ENCODE results near the gene CNDP1. TPM values are rescaled to one million over a fixed set of nuclear protein-coding genes. Genes with fewer than 3 reads are reported as not detected.
A peak's percentile ranks its signal among the peaks of the same experiment; 100 is the strongest.

The CNDP1 gene
- polyA plus RNA-seq, 1 experiment = not detected

- peak overlapping the region; percentile 85 for H3K4me3 ChIP-seq (ENCODE audit: low read depth, low read length)
- no peaks in the 10 kb centered on the region for H3K36me3 ChIP-seq (ENCODE audit: control insufficient read depth, insufficient read depth, low read length)
- peaks cover 8% of the 10 kb centered on the region for H3K27me3 ChIP-seq (ENCODE audit: control insufficient read depth, insufficient read depth, low read length)
- POLR2A ChIA-PET = interaction anchor here (0.6 to 0.7 kb wide), 2 partner anchors 155 to 1769 kb away, joined by 3 read pairs; no protein-coding TSS in a partner anchor
- CTCF ChIA-PET = interaction anchor here (0.8 kb wide), 1 partner anchor 53 kb away, joined by 6 read pairs; no protein-coding TSS in a partner anchor
- peak; percentile 26; the same call in 1 of the 2 replicates for TF ChIP-seq CTCF (IDR thresholded peaks at IDR 0.05; ENCODE audit: insufficient read depth, low read depth, low read length)
- no peak for DNase-seq (ENCODE audit: low read depth)
Measured at GRCh38 chr18:74496508-74497323, 37.6 kb upstream of the CNDP1 start.

- H3K36me3 ChIP-seq (ENCODE audit: control insufficient read depth, insufficient read depth, low read length) = no peaks in the 10 kb centered on the region; the same call in 1 of the 2 replicates
- DNase-seq (ENCODE audit: low read depth) = no peak
- peaks cover 7% of the 10 kb centered on the region for H3K27me3 ChIP-seq (ENCODE audit: control insufficient read depth, insufficient read depth, low read length)
- ChIA-PET CTCF (interaction anchor here (1.5 kb wide), 1 partner anchor 144 kb away, joined by 6 read pairs; no protein-coding TSS in a partner anchor), POLR2A (no interaction called here)
- TF ChIP-seq CTCF (IDR thresholded peaks at IDR 0.05; ENCODE audit: insufficient read depth, low read depth, low read length) = no peak
- H3K4me3 ChIP-seq (ENCODE audit: low read depth, low read length) = peak overlapping the region; percentile 85
Measured at GRCh38 chr18:74497324-74497676, 37.0 kb upstream of the CNDP1 start.

GRCh38 chr18:74497778-74498177, 36.5 kb upstream of the CNDP1 start:
- Histone ChIP-seq H3K4me3 (ENCODE audit: low read depth, low read length) (no peak overlapping the region), H3K36me3 (ENCODE audit: control insufficient read depth, insufficient read depth, low read length) (peaks cover 2% of the 10 kb centered on the region), H3K27me3 (ENCODE audit: control insufficient read depth, insufficient read depth, low read length) (peaks cover 7% of the 10 kb centered on the region)
- TF ChIP-seq CTCF (IDR thresholded peaks at IDR 0.05; ENCODE audit: insufficient read depth, low read depth, low read length) = no peak
- ChIA-PET POLR2A (no interaction called here), CTCF (interaction anchor here (1.5 kb wide), 1 partner anchor 144 kb away, joined by 6 read pairs; no protein-coding TSS in a partner anchor)
- no peak for DNase-seq (ENCODE audit: low read depth)

GRCh38 chr18:74498712-74499627, 35.3 kb upstream of the CNDP1 start:
- DNase-seq (ENCODE audit: low read depth) = no peak
- peak overlapping the region; percentile 18; the same call in 1 of the 2 replicates for H3K4me3 ChIP-seq (ENCODE audit: low read depth, low read length)

More at GRCh38 chr18:74498712-74499627, 35.3 kb upstream of the CNDP1 start:
- Histone ChIP-seq H3K27me3 (ENCODE audit: control insufficient read depth, insufficient read depth, low read length) (peaks cover 2% of the 10 kb centered on the region; the same call in 1 of the 2 replicates), H3K36me3 (ENCODE audit: control insufficient read depth, insufficient read depth, low read length) (peaks cover 2% of the 10 kb centered on the region)
- POLR2A ChIA-PET = no interaction called here
- TF ChIP-seq CTCF (IDR thresholded peaks at IDR 0.05; ENCODE audit: insufficient read depth, low read depth, low read length) = no peak
- CTCF ChIA-PET = interaction anchor here (0.5 to 1.5 kb wide), 2 partner anchors 71 to 145 kb away, joined by 3 to 6 read pairs; no protein-coding TSS in a partner anchor
